Stimulated activated CD8-positive, alpha-beta memory T cell treated with anti-CD3 and anti-CD28 coated beads, Interleukin-15, amount 100 ng/mL, for 4 hours (primary cell): ENCODE data around the gene PRM3.

Experiments used
- DNase-seq, 2 donors: peaks; one replicate each; pipeline ENCODE4 v3.0.0-alpha.2; 2020; ENCODE audit warnings: low read depth in 2 of 2

Gene PRM3

DNA sequence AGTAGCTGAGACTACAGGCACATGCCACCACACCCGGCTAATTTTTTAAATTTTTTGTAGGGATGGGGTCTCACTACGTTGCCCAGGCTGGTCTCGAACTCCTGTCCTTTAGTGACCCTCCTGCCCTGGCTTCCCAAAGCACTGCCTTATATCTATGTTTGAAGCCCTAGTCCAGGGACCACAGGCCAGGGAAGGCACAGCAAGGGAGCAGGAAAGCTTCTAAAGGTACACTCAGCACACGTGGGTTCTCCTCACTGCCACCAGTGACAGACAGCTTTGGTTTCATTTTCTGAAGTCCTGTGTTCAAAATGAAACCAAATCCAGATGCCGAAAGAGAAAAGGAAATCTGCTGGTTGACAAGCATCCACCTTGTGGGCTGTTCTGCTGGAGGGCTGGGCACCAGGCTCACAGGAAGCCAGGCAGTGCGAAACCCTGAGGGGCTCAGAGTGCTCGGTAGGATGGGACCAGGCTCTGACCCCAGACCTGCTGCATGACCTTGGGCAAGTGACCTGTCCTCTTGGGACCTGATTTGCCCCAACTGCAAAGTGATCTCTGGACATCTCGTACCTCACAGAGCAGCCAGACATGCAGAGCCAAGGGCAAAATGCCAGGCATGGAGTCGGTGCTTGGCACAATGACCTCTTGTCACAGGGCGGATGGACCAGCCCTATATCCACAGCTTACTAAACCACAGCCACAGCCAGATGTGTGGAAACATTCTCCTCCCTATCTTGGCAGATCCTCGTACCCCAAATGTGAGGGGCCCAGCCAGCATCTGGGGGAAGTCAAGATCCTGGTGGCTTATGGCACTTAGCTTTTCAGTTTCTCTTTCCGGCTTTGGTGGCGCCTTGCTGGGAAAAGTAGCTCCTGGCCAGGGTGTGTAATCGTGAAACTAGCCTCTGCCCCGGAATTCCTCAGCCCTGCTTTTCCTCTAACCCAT, 14.6 kb downstream of the PRM3 start:
- no peak for DNase-seq

DNA sequence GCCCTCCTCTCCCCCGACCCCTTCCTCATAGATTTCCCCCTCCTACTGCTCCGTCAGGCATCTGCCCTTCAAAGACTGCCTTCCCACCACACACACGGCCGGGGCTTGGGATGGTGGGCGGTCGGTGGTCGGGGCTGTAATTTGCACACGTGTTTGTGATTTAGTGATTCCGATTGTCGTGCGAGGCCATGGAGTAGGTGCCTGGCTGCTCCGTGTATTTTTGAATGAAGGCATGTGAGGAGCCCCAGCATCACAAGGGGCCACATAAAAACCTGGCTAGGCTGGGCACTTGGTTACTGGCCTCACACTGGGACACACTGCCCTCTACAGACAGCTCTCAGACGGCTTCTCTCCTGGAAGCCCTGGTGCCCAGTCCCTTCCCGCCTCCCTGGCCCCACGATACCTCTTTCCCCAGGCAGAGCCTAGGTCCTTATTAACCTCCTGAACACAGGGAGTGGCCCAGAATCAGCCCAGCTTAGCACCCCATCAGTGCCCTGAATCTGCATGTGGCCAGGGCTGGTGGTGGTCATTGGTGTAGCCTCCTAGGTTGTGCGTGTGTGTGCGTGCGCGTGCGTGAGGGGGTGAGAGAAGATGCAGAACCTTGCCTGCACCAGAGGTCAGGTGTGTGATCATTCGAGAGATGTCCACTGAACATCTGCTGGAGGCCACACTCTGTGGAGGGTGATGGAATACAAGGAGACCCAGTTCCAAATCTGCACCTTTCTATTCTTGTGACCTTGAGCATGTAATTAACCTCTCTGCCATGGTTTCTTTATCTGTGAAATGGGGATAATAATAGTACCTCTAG, 16.1 kb downstream of the PRM3 start:
- no peak for DNase-seq

DNA sequence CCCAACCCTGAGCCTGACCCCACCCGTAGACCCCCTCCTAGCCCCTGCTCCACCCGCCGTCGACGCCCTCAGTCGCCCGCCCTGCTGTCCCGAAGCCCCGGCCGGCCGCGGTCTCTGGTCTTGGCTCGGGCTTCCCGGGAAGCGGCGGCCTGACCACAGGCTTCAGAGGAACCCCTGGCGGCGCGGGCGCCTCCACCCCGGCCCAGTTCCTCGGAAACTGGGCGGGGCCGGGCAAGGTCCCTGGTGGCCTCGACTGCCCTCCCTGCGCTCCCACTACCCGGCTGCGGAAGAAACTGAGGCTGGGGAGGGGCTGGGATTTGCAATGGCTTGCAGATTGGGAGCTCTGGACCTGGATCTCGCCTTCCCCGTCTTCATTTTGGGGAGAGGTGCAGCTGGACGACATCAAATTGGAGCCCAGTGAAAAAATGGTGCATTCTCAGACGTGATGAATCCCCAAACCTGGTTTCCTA, 16.7 kb downstream of the PRM3 start:
- no peak for DNase-seq

DNA sequence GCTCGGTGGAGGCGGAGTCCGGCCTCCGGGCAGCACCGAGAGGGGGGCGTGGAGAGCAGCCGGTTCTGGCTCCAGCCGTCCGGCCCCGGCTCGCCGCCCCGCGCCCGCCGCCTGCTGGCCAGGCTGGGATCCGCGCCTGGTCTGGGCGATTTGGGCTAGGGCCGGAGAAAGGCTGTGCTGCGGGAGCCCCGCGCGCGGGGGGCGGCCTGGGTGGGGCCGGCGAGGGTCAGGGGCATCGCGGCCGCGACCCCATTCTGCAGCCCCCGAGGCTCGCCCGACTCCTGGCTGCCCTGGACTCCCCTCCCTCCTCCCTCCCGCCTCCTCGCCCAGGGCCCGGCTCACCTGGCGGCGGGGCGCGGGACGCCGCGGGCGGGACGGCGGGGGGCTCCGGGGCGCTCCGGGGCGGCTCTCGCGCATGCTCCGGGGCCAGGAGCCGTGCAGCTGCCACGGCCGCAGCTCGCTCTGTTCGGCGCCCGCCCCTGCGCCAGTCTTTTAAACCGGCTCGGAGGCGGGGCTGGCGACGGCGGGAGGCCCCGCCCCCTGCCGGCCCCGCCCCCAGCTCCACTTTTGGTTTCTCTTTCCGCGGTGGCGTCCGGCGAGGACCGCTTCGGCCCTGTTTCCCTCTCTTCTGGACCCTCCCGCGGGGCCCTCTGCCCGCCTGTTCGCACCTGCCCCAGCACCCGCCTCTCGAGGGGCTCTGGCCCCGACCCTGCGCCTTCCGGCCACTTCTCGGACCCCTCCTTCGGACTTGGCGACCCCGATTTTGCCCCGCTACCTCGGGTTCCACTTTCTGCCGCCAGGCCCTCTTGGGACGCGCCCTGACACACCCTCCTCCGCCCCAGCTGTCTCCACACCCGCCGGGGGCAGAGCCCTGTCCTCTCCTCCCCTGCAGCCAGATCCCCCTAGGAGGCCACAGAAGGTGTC, 17.4 kb downstream of the PRM3 start, which contains the start of gene SOCS1:
TSS of gene SOCS1 (minus strand) at position 468 of the 924 bp plus-strand sequence. CDS start 726 bp downstream, outside the sequence.
- peak; percentile 71 to 83 for DNase-seq

DNA sequence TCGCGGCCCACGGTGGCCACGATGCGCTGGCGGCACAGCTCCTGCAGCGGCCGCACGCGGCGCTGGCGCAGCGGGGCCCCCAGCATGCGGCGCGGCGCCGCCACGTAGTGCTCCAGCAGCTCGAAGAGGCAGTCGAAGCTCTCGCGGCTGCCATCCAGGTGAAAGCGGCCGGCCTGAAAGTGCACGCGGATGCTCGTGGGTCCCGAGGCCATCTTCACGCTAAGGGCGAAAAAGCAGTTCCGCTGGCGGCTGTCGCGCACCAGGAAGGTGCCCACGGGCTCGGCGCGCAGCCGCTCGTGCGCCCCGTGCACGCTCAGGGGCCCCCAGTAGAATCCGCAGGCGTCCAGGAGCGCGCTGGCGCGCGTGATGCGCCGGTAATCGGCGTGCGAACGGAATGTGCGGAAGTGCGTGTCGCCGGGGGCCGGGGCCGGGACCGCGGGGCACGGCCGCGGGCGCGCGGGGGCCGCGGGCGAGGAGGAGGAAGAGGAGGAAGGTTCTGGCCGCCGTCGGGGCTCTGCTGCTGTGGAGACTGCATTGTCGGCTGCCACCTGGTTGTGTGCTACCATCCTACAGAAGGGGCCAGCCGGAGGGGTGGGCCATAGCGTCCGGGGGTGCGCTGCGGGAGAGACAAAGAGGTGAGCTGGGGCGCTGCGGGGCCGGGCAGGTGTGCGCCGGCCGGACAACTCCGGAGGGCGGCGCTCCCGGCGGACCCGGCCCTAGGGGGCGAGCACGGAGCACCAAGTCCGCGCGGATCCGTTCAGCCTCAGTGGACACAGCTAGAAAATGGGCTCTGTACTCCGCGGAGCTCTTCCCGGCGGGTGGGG, 18.3 kb downstream of the PRM3 start:
- no peak for DNase-seq

DNA sequence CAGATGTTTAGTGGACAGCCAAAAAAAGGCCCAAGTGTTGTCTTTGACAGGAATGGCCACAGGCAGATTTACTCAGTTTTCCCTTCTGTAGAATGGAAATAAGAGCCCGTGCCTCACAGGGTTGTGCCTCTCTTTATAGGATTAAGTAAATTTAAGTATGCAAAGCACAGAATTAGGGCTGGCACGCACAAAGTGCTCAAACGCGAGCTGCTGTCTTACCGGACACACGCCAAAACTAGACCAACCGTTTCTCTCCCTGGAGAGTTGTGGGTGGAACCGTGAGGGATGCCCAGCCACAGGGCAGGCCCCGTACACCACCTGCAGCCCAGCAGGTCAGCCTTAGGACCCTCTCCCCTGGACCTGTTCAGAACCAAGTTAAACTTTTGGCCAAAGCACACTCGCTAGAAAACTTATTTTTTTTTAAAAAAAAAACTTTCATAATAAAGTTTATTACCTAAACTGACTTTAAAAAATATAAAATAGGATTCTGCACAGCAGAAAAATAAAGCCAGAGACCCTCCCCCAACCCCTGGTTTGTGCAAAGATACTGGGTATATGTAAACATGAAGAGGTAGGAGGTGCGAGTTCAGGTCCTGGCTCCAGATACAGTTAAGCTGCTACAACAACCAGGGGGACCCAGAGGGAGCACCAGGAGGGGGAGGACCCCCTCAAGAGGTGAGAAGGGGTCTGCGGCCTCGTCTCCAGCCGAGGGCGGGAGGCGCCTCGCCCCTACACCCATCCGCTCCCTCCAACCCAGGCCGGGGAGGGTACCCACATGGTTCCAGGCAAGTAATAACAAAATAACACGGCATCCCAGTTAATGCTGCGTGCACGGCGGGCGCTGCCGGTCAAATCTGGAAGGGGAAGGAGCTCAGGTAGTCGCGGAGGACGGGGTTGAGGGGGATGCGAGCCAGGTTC, 19.2 kb downstream of the PRM3 start:
- DNase-seq, result no peak

DNA sequence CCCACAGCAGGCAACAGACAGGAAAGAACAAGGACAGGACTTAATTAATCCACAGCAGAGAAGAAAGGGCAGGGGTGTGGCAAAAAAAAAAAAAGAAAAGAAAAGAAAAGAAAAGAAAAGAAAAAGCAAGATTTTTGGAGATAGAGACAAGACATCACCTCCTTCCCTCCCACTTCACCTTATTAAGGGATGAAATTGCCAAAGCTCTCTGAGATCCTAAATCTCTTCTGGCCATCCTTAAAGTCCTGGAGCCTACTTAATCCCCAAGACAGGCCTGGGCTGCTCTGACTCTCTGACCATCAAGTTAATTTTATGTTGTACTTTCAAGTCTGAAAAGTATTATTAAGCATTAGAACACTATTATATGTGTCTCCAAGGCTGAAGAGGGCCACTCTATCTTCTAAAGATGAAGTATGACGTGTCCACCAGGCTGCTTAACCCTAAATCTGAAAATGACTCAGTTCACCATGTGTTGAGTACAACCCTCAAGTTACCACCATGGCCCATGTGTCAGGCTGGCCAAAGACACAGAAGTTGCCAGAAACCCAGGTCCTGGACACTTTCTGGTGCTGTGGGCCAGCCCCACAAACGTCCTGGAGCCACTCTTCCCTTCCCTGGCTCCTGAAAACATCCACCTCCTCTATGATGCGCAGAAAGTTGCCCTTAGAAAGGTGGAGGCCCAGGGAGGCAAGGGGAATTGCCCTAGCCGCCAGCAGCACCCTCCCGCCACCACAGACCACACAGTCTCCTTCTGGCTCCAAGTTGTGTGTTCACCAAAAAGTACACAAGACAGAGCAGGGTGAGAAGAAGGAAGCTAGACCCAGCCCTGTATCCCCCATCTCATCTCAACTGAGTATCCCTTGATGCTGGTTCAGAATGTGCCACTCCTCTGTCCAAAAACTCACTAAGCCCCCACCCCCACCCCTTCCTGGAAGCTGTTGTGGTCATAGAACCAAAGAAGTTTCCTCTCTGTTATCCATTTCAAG, 20.1 kb downstream of the PRM3 start:
- no peak for DNase-seq

DNA sequence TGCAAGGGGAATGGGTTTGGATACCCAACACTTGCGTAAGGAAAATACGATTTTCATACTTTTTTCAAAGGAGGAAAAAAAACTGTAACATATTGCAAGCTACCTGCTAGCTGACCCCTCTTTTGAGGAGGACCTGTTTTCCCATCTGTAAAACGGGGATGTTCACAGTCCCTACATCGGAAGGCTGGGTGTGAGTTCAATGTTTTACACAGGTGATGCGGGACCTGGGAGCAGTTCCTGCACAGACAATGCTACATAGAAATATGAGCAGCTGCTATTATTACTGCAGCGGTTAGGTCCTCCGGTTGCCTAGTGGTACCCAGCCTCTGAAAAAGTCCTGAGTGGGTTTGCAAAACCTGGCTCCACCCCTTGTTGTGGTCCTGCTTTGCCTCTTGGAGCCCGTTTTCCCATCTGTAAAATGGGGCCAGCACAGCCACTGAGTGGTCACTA, 20.9 kb downstream of the PRM3 start:
- DNase-seq, result no peak

DNA sequence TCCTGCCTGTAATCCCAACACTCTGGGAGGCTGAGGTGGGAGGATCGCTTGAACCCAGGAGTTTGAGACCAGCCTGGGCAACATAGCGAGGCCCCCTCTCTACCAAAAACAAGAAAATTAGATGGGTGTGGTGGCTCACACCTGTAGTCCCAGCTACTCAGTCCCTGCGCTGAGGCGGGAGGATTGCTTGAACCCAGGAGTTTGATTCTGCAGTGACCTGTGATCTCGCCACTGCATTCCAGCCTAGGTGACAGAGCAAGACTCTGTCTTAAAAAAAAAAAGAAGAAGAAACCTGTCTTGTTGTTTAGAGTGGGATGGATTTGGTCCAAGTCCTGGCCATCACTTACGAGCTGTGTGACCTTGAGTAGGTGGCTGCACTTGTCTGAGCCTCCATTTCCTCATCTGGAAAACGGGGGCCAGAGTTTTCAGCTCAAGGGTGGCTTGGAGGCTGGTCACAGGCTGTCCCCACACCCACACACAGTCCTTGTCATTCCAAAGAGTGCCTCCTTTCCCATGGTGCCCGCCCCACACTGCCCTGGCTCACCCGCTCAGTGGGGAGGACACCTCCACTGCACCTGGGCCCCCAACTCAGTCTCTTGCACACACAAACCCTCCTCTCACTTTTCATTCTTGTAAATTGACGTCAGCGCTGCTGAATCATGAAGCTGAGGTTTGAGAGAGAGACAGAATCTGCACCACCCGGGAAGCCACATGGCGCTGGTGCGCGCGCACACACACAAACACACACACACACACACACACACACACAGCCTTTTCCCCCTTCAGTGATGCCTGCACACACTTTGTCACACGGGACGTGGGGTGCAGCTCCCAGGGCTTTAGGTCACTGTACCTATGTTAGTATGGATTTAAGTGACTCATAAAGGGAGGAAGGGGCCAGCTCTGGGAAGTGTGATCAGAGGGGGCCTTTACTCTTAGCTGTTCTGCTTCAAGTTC, 21.6 kb downstream of the PRM3 start:
- DNase-seq, result peak; percentile 62 to 64

DNA sequence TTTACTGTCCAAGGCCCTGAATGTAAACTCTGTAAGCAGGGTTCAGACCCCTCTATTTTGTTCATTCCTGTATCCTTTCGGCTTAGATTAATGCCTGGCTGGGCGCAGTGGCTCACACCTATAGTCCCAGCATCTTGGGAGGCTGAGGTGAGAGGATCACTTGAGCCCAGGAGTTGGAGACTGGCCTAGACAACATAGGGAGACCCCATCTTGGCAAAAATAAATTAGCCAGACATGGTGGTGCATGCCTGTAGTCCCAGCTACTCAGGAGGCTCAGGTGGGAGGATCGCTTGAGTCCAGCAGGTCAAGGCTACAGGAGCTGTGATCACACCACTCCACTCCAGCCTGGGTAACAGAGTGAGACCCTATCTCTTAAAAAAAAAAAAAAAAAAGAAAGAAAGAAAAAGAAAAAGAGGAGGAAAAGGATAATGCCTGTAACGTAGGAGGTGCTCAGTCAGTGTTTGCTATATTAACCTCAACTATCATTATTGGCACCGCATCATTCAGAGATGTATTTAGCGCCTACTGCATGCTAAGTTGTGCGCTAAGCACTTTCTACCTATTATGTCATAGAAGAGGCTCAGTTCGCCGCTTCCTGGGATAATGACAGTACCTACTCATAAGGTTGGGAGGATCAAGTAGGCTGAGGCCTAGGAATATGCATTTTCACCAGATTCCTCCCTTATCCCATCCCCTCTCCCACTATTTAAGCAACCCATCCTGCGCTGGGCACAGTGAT, 22.5 kb downstream of the PRM3 start:
- no peak for DNase-seq

DNA sequence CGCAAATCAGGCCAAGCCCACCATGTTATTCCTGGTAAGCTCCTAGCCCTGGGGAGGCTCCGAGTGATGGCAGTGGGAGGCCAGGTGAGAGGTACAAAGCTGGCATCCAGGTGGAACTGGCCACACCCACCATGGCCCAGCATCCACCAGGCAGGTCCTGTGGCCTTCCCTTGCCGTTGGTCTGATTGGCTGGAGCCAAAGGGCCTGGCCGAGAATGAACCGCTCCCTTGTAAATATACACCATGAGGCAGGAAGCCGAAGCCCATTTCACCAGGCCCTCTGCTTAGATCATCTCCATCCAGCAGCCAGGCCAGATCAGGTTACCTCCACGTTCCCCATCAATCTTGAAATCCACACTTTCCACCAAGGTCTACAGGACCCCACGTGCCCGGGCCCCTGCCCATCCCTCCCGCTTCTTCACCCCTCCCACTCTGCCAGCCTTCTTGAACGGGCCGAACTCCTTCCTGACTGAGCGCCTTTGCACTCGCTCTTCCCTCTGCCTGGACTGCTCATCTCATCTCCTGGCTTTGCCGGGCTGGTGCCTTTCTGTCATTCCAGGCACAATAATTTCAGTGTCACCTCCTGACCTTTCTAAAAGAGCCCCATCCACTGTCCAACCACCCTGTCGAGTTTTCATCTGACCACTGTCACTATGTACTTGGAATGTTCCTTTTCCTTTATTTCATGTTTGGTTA, 23.2 kb downstream of the PRM3 start:
- no peak for DNase-seq

DNA sequence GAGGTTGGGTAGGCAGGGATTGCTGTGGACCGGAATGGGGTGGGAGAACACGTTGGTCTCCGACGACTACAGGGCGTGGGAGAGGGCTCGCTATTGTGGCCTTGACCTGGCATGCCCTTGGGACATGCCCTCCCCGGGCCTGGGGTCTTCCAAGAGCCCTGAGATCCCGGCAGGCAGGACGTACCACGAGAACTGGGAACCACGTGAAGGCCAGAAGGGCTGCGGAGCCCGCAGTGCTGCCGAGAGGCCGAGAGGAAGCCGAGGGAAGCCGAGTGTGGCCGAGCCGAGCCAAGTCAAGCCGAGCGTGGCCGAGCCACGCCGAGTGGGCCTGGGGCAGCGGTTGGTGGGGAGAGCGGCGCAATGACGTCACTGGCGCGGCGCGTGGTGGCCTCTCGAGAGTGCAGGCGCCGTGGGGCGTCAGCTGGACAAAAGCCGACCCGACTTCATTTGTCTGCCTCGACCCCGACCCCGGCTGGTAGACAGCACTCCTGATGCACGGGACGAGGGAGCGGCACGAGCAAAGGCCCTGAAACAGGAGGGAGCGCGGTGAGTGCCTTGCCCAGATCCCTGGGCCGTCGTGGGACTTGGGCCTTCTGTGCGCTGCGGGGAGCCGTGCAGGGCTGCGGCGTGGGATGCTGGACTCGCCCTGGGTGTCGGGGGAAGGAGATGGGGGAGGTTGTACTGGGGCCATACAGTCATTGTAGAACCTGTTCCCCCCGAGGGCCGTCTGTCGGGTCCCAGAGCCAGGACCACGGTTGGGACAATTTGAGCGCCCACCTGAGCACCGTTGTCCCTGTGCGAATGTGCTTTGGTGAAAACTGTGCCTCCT, 24.0 kb downstream of the PRM3 start:
- DNase-seq, result no peak

DNA sequence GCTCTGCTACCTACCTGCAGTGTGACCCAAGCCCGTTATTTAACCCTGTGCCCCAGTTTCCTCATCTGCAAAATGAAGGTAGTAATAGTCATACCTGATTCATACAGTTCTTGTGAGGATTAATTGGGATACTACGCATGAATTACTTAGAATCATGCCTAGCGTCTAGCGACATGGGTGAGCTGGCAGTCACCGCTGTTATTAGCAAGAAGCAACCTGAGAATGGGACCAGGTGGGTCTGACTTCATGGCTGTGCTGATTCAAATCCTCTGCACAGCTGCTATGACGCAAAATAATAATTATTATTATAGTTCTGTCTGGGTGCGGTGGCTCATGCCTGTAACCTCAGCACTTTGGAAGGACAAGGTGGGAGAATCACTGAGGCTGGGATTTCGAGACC, 25.3 kb downstream of the PRM3 start:
- DNase-seq, result no peak

DNA sequence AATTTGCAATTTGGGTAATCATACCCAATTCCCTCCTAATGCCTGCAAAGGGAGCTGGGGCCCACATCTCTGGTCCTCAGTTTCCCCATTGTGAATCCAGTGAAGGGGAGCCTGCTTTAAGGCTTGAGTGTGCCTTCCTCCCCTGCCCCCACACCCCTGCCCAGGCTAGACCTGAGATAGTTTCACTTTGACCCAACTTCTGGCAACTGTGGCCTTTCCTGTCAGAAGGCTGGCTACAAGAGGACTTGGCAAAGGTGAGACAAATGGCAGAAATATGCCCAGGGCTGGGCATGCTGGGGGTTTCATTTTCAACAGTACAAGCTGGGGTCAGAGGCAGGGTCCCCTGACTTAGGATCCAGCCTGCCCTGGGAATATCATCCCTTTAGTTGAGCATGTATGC, 27.4 kb downstream of the PRM3 start:
- DNase-seq, result no peak

DNA sequence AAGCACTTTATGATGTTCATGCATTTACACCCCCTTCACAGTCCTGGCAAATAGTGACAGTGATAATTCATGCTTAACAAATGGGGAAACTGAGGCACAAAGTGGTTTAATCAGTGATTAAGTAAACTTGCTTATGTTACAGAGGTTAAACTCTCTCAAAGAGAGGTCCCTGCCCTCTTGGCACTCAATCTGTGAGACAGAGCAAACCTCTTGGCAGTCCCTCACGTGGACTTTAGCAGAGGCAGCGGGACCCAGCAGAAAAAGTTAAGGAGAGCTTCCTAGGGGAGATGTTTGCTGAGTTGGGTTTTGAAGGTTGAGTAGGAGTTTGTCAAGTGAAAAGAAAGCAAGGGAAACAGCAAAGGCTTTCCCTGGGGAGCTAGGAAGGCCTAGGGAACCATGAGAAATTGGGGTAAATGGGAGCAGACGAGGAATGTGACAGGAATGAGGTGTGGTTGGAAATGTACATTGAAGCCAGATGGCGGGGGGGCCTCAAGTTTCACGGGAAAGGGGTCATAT, 28.1 kb downstream of the PRM3 start:
- DNase-seq, result no peak
